Glomerular endothelial cell (primary cell): ENCODE results near the gene C4orf50. TPM values are rescaled to one million over a fixed set of nuclear protein-coding genes. Genes with fewer than 3 reads are reported as not detected.
"Not testable (repeated sequence)": the region's sequence is repeated elsewhere in the genome, so short reads cannot be mapped to it uniquely, and the experiment has no call there.

Experiments
- DNase-seq: peaks from one replicate; pipeline ENCODE4 v3.0.0-alpha.2; 2011; ENCODE audit warnings: low read depth, low spot score; ENCODE audit errors: extremely low read depth
- total RNA-seq: library from RNA; depleted of rRNA; stranded (reverse); fragments of >200 nt; gene quantifications from 2 replicates; pipeline ENCODE4 v1.2.3, GENCODE V29; 2015

The C4orf50 gene
- total RNA-seq, 1 donor from 2014 or later, result not detected

DNA sequence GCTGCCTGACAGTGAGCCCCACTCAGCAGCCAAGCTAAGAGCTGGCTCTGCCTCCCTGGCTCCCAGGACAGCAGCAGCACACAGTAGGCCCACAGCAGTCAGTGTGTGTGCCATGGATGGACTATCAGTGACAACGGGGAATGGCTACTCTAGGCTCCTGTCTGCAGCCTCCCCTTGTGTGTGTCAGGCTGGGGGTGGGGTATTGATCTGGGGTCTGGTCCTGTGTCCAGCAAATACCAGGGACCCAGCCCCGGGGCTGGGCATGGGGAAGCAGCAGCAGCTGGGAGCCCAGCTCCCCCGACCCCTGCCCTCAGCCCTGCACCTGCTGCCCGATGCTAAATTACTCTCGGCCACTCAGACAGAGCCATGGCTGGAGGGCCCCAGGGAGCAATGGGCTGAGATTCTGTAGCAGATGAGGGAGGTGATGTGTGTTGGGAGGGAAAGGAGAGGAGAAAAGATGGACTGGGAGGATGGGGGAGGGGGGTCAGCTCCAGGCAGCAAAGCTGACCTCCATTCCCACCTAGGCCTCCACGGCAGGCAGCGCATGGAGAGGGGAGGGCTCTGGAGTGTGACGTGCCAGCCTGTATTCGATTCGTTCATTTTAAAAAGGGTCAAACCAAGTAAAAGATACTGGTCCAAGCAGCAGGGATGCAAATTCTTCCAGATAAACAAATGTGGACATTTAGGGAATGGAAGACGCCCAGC lies 64.0 kb downstream of the C4orf50 start:
- no peak for DNase-seq

DNA sequence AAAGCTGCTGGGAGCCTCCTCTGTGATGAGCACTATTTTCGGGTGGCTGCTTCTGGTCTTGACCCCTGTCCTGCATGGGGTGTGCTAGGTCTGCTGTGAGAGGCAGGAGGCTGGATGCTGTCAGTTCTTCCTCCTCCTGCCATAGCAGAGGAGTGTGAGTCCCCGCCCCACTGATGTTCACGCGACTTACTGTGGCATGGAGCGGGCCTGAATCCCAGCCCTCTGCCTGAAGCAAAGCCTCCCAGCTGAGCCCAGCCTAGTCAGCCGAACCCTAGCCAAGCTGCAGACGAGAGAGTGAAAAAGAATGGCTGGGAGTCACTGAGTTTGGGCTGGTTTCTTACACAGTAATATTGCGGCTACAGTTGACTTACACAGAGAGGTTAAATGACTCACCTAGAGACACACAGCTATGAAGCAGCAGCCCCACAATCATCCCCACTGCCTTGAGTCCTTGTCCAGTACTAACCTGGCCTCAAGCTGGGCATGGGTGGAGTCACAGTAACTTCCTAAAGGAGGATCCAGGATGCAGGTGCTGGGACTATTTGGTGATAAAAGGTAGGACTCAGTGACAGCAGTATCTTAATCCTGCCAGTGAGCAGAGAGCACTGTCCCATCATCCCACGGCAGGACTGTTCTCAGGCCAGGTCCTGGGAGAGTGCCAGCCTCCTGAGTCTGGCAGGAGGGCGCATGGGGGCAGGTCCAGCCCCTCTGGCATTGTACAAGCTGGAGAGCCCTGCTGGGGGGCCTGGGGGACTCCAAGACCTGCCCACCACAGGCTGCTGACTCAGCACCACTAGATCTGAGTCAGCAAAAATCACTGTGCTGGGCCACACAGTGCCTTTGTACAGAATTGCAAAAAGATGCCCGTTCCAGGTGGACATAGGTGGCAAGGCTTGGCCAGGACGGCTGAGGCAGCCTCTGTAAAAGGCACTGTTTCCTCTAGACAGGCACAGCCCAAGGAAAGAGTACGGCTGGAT lies 65.0 kb downstream of the C4orf50 start:
- no peak for DNase-seq

DNA sequence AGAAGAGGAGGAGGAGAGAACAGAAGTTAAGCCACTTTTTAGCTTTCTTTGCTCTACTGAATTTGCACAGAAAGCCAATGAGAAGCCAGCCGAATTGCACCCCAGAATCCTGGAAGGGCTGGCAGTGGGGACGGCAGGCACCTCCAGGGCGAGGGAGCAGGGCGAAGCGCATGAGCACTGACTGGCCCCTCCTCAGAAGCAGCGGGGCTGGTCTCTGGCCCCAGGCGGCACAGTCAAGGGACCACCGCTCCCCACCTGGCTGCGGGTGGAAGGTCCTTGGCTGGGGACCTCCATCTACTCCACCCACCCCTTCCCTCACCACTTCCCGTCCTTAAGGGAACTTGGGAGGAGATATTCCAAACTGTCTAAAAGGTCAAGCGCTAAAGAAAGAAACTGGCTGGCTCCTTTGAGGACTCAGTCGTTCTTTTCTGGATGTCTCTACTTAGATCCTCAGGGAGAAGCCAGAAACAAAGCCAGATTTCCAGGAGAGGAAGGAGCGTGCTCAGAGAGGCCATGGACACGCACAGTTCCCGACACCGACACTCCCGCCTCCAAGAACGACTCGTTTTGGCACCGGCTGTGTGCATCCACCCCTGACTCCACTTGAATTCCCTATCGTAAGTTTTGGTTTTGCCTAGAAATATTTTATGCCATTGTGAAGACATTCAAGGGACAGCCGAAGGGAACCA lies 65.8 kb downstream of the C4orf50 start:
- no peak for DNase-seq

DNA sequence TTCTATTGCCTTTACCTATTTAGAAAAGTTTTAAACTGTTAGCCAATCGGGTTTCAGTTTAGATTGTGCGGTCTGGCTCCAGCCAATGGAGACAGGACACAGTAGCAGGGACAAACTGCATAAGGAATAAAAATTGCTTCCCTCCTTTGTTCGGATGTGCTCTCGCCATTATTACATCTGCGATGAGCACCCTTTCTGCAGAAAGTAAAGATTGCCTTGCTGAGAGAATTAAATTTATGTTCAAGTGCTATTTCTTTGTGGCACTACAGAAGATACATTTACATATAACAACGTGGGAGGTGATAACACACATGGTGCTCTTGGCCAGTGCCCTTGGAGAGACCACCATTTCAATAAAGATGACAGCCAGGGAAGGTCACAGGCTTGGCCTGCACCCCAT lies 71.6 kb downstream of the C4orf50 start:
- not testable (repeated sequence) for DNase-seq

DNA sequence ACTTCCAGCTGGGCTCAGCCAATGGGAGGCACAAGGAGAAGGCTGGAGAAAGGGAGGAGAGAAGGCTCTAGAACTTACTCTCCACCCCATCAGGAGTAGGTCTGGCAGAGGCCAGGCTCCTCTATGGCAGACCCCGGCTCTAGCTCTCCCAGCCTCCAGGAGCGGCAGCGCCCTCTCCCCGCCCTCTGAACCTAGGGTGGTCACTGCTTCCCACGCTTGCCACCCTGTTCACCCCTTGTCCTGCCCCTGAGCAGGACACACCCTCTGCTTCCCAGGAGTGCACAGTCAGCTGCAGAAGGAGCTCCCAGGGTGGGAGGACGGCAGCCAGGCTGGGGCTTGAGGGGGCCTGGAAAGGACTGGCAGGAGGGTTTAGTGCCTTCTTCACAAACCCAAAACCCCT lies 72.3 kb downstream of the C4orf50 start:
- no peak for DNase-seq

DNA sequence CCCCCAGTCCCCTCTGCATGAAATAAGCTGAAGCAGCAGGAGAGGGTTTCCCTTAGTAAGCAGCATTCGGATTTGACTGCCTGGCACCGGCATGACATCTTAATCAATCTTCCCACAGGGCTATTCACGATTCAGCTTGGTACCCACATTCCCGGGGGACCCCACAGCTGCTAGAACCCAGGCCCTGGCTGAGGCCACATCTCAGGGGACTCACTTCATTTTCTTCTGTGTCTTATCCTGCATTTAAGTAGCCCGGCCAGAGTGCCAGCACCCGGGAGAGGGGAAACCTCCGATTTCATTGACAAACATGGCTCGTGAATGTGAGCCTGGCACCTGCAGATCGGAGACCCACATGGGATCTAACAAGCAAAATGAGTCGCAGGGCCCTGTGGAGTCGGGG lies 73.1 kb downstream of the C4orf50 start:
- DNase-seq, result no peak

DNA sequence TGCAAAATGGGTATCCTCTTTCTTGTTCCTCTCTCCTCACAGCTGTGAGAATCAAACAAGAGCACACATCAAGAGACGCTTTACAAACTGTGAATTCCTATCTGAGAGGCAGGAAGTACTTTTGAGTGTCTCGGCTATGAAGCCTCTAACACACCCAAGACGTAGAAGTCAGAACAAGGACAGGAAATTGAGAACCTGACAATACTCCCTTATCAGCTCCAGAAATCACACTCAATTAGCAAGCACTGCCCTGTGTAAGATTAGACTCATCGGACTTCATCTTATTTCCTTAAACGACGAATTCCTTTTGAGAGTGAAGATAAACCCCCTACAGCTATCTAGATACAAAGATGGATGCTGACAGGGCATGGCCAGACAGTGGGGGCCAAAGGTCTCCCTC lies 74.7 kb downstream of the C4orf50 start:
- DNase-seq, result no peak

DNA sequence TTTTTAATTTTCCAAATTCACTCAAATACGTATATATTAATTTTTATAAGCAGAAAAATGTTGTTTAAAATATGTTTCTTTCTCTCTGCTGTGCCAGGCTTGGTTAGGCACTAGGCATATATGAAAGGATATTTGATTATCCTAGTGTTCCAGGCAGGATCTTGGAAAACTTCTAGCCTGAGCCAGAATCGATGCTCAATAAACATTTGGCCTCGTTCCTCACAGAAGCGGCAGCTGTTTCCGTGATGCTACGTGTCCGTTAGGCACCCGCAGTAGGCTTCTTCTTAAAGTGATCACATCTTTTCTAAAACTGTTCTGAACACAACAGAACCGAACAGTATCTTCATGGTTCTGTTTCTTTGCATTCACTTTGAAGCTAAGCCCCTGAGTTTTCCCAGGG lies 75.3 kb downstream of the C4orf50 start:
- DNase-seq, result no peak

DNA sequence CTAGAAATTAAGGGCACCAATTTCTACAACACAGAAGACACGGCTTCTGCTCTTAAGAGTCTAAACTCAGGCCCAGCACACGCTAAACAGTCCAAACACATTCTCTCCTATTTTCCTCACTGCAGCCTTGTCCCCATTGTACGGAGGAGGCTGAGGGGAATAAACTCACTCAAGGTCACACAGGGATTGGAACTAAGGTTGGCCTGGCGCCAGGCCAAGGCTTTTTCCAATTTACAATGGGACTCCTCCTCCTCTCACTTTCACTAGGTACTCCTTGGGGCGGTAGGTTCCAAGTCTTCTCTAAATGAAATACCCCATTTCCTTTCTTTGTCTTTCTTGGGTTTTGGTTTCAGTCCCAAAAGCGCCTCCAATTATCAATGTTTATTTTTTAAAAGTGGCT lies 76.6 kb downstream of the C4orf50 start:
- no peak for DNase-seq

DNA sequence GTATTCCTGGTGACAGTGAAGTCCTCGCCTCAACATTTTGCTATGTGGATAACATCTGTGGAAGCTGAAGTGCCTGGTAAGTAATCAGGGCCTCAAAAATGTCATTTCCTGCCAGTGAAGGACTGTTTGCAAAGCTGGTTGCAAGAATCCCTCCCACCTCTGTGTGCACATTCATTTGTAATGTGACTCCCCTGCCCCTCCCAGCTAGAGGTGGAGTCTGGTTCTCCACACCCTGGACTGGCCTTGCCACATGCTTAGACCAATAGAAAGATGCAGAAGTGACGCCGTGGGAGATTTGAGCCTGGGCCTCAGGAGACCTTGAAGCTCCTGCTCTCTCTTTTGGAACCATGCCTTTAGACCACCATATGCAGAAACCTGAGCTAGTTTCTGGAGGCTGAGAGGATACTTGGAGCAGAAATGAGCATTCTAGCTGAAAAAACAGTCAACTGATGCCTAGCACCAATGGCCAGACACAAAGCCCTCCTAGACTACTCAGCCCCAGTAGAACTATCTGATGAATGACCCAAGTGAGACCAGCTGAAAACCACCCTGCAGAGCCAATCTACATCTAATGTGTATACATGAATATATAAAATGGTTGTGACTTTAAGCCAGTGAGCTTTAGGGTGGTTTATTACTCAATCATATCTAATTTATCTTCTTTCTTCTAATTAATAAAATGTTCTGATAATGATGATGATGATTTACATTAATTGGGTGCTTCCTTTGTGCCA lies 77.6 kb downstream of the C4orf50 start:
- no peak for DNase-seq

DNA sequence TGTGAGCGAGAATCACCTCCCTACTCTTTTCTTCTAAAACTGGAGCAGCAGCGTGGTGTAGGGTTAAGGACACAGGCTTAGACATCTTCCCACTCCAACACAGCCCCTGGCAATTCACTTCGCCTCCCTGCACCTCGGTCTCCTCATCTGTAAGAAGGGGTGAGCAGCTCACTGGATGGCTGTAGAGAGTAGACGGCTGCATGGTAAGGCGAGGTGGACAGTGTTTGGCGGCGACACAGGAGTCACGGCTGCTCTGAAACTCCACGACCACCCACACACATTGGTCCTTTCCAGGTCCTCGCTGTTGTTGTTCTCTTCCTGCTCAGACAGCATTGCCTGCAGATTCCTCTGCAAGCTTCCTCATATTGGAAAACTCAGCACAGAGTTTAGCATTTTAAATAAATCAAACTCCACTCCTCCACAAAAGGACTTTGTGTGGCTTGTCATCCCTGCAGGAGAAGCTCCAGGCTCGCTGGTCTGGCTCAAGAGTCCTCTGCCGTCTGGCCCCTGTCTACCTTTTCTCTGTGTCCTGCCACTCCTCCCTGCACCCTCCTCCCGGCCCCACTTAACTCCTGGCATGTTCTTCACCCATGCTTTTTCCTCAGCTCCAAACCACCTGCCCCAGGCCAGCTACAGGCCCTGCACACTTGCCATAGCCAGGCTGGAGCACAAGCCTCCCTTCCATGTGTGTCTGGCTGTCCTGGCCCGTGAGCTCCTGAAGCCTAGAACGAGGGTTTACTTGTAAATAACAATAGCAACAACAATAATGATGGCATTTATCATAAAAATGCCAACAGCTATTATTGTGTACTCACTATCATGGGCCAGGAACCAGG lies 84.0 kb downstream of the C4orf50 start:
- DNase-seq, result no peak

DNA sequence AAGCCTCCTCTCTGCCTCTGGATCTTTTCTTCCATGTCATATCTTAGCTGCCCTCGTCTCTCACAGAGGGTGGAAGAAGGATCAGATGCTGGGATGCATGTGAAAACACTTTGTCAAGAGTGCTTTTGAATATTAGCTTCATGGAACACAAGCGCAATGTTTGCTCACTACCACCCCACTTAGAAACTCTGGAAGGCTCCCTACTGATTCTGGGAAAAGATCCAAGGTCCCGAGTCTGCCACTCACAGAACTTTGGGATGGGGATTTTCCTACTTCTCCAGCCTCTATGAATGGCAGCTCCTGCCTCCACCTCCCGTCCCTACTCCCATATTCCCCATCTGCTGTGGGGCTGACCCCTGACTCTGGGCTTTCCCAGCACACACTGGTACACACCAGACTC lies 85.1 kb downstream of the C4orf50 start:
- no peak for DNase-seq

DNA sequence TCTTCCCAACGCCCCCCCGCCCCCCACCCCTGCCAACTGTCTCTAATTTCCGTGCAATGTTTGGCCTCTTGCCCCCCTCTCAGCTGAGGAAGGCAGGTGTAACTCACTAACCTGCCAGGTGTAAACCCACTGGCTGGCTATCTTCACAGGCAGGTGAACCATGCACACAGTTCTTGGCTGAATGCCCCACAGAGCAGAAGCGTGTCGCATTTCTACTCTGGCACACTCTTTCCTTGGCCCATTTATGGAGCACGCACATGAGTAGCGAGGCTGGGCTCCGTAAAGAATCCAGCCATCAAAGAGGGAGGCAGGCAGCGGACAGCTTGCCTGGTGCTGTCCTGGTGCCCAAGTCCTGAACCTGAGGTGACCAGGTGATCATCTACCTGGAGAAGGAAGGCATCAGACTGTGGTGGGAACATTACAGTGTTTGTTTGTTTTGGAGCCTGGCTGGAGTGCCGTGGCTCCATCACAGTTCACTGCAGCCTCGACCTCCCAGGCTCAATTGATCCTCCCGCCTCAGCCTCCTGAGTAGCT lies 86.1 kb downstream of the C4orf50 start:
- DNase-seq, result no peak

DNA sequence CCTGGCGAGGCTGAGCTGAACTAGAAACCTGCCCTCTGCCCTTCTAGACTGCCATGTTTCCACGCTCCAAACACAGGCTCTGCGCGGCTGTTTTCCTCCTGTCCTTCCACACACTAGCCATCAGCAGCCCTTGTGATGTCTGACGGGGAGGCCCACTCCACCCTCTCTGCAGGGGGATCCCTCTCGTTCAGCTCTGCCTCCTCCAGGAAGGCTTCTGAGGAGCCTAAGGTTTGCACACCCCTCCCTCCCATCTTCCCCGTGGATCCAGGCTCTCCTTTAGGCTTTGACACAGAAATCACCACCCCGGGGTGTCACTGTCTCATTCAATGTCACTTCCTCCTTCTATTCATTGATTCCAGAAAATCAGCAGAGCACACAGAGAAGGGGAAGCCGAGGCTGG lies 86.7 kb downstream of the C4orf50 start:
- DNase-seq, result no peak

DNA sequence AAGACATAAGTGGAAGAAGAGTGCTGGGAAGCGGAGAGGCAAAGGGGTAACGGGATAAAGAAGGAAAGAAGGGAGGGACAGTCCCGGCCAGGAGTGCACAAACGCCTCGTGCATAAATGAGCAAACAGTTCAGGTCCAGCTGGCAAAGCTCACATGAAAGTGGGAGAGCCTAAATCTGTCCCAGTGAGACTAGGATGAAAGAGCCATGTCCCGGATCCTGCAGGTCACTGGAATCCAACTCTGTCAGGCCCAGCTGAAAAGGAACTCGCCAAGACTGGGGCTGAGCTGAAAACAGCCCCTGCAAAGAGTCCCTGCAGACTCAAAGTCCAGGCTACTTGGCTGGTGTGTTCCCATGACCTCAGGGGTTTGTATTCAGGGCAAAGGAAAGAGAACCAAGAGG lies 87.4 kb downstream of the C4orf50 start:
- DNase-seq, result no peak

DNA sequence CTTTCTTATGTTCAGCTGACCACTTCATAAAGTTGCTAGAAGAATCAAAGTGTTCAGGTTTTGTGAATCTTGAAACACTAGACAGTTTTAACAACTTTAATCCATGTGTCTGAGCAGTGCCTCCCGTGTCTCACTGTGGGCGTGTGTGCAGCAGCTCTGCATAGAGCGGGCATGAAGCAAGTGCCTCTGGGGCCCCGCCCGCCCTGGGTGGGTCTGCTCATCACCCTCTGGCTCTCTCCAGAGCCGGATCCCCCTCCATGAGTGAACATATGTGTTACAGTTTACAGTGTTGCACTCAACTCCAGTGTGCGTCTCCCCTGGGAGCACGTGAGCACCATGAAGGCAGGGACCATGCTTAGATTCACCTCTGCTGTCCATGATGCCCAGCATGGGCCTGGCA lies 87.8 kb downstream of the C4orf50 start:
- DNase-seq, result no peak

DNA sequence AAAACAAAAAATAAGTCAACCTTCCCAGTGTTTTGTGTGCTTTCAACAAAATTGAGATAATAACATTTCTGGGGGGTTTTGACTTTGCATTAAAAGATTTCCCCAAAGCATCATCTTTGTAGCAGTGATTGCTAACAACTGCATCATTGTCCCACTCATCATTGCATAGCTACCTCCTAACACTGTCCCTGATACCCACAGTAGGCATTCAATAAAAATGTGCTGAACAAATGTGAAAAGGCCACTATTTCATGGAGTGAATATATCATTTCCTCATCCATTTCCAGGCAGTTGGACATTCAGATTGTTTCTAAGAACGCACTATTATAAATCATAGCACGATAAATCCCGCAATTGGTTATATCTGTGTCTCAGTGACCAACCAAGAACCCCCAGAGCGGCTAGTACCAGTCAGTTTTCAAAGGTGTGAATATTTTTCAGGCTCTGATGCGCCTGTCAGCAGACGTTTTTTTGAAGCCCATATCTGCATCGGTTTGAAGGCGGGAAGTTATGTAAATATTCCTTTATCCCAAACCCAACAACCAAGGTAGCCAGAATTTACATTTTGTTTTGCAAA lies 89.3 kb downstream of the C4orf50 start:
- no peak for DNase-seq

DNA sequence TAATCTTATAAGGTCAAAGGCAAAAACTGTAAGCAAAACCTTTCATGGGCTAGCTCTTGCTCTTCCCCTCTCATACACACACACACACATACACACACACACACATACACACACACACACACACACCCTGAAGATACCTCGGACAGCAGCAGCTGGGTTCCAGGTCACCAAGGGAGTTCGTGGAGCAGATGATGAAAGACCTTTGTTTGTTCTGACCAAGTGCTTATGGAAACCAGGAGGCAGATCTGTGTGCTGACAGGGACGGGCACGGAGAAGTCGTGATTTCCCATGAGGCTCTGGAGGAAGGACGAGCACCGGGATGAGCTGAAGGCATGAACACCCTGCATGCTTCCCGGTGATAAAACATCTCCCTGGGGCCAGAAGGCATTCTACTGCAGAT lies 90.0 kb downstream of the C4orf50 start:
- no peak for DNase-seq

DNA sequence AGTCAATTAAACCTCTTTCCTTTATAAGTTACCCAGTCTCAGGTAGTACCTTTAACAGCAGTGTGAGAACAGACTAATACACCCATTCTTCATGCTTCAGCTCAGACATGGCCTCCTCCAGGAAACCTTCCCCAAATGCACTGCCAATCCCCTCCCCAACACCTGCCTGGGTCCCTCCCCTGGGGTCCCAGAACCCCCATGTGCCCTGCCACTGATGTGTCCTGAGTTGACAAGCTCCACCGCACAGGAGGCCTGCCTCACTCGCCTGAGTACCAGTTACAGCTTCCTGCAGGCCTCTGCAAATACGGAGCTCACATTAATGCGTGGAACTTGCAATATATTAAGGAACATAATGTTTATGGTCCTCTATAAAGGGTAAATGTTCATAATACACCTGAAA lies 90.5 kb downstream of the C4orf50 start:
- no peak for DNase-seq
